ENCODE results near the gene UBE2V1.

The UBE2V1 gene

DNA sequence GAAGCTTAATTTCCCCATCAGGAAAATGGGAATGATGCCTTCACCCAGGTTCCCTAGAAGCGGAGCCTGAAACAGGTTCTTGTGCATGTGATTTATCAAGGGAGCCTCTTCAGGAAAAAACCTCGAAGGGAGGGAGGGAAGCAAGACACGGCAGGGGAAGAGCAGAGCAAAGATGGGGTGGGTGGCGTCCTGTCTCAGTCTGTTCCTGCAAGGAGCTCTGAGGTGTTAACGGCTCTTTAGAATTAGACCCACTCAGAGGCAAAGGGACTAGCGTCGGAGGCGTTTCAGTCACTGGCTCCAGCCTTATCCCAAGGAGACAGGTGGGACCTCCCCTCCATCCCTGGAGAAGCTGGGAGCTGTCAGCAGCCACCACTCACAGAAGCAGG, 15.6 kb upstream of the UBE2V1 start:
- DNase-seq (ENCODE audit: low read depth) = no peak
- TF ChIP-seq, protein P1, sequence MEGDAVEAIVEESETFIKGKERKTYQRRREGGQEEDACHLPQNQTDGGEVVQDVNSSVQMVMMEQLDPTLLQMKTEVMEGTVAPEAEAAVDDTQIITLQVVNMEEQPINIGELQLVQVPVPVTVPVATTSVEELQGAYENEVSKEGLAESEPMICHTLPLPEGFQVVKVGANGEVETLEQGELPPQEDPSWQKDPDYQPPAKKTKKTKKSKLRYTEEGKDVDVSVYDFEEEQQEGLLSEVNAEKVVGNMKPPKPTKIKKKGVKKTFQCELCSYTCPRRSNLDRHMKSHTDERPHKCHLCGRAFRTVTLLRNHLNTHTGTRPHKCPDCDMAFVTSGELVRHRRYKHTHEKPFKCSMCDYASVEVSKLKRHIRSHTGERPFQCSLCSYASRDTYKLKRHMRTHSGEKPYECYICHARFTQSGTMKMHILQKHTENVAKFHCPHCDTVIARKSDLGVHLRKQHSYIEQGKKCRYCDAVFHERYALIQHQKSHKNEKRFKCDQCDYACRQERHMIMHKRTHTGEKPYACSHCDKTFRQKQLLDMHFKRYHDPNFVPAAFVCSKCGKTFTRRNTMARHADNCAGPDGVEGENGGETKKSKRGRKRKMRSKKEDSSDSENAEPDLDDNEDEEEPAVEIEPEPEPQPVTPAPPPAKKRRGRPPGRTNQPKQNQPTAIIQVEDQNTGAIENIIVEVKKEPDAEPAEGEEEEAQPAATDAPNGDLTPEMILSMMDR (conservative IDR thresholded peaks at IDR 0.05; ENCODE audit: low read depth, low read length) = no peak
- no peak overlapping the region for H3K4me3 ChIP-seq (ENCODE audit: low read depth, low read length)

DNA sequence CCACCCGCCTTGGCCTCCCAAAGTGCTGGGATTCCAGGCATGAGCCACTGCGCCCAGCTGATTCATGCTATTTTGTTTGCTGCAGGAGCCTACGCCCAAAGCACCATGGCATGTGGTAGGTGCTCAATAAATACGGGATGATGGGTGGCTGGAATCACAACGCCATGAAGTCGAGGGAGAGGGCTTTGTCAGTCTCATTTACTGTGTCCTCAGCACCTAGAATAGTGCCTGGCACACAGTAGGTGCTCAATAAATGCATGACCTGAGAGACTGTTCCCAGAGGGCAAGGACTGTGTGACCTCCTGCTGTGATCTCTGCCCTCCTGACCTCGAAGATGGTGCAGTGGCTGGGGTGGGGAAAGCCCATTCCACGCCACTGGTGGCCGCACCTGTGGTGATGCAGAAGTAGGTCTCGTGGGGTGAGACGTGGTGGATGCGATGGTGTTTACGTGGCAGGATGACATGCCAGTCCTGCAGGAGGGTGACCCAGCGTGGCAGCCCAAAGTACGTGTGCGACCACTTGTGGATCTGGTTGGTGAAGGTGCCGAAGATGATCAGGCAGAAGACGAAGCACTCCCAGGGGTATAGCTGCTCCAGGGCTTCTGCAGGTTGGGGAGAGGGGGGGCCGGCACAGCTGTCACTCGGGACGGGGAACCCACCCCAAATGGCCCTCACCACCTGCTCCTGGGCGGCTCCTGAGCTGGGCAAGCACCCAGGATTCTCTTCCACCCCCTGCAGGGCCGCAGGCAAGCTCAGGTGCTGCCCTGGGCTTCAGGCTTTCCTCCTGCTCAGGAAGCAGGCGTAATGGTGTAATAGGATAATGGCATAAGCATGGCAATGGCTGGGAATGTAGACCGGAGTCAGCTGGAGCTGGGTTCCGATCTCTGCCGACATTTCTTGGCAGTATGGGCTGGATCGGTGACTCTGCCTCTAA, 14.9 kb upstream of the UBE2V1 start:
- TF ChIP-seq, protein P1 (conservative IDR thresholded peaks at IDR 0.05; ENCODE audit: low read depth, low read length) = no peak
- H3K4me3 ChIP-seq (ENCODE audit: low read depth, low read length) = no peak overlapping the region
- DNase-seq (ENCODE audit: low read depth) = no peak

DNA sequence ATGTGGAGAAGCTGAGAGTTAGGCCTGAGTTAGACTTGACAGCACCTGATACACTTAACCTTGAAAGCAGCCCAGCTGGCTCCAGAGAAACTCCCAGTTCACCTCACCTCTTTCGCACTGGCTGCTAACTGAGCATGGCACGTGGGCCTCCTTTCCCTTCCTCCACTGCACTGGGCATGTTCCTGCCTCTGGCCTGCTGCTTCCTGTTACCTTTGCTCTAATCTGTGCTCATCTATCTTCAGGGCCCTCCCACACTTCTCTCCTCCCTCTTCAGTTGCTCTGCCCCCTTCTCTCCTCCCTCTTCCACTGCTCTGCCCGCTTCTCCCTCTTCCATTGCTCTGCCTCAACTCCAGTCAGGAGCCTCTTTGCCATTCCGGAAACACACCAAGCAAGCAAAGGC, 13.7 kb upstream of the UBE2V1 start:
- no peak for DNase-seq (ENCODE audit: low read depth)
- H3K4me3 ChIP-seq (ENCODE audit: low read depth, low read length) = no peak overlapping the region
- TF ChIP-seq, protein P1 (conservative IDR thresholded peaks at IDR 0.05; ENCODE audit: low read depth, low read length) = no peak

DNA sequence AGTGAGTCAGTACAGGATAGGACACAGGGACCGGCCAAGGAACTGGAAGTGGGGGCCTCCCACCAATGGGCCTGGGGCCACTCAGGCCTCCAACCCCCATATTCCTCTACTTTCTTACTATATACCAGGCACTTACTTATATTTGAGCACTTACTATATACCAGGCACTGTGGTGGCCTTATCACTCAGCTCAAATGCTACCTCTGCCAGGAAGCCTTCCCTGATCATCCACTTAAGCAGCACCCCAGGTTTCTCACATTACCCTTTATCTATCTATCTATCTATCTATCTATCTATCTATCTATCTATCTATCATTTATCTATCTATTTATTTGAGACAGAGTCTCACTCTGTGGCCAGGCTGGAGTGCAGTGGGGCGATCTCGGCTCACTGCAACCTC, 12.3 kb upstream of the UBE2V1 start:
- TF ChIP-seq, protein P1 (conservative IDR thresholded peaks at IDR 0.05; ENCODE audit: low read depth, low read length) = no peak
- no peak overlapping the region for H3K4me3 ChIP-seq (ENCODE audit: low read depth, low read length)

DNA sequence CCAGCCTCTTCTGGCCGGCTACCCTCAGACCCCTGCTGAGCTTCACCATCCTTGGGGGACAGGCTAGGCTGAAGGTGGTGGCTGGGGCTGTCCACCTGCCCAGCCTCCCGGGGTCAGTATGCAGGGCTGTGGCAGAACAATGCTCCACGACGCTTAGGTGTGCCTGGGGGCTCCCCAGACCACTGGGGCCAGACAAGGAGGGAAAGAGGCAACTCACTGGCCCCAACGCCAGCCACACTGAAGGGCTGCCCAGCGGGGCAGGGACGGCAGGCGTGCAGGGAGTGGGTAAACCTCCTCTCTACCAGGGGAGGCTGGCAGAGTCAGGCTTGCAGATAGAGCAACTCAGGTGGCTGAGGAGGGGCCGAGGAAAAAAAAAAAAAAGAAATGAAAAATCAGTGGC, 11.5 kb upstream of the UBE2V1 start:
- no peak for DNase-seq (ENCODE audit: low read depth)
- H3K4me3 ChIP-seq (ENCODE audit: low read depth, low read length) = no peak overlapping the region
- TF ChIP-seq, protein P1 (conservative IDR thresholded peaks at IDR 0.05; ENCODE audit: low read depth, low read length) = no peak

More for the DNA sequence above, 12.3 kb upstream of the UBE2V1 start:
- DNase-seq (ENCODE audit: low read depth) = no peak

DNA sequence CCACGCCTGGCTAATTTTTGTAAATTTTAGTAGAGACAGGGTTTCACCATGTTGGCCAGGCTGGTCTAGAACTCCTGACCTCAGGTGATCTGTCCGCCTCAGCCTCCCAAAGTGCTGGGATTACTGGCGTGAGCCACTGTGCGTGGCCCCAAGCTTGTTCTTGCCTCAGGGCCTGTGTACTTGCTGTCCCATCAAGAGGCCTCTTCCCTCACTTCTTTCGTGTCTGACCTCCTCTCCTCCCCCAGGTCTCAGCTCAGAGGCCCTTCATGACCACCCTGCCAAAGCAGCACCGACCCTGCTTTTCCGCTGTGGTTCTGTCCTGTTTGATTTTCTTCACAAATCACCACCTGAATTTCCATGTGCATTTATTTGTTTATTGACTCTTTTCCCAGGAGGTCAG, 10.5 kb upstream of the UBE2V1 start:
- TF ChIP-seq, protein P1 (conservative IDR thresholded peaks at IDR 0.05; ENCODE audit: low read depth, low read length) = no peak
- no peak overlapping the region for H3K4me3 ChIP-seq (ENCODE audit: low read depth, low read length)
- no peak for DNase-seq (ENCODE audit: low read depth)

DNA sequence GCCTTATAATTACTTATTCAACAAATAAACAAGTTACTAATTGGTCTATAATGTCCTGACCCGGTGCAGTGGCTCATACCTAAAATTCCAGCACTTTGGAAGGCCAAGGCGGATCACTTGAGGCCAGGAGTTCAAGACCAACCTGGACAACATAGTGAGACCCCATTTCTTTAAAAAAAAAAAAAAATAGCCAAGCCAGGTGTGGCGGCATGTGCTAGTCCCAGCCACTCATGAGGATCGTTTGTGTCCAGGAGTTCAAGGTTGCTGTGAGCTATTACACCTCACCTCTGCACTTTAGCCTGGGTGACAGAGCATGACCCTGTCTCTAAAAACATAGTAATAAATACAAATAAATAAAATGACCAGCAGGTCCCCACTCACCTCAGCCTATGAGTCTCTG, 9.8 kb upstream of the UBE2V1 start:
- H3K4me3 ChIP-seq (ENCODE audit: low read depth, low read length) = no peak overlapping the region
- no peak for DNase-seq (ENCODE audit: low read depth)
- TF ChIP-seq, protein P1 (conservative IDR thresholded peaks at IDR 0.05; ENCODE audit: low read depth, low read length) = no peak

All from choroid plexus epithelial cell (primary cell).